Hippocampal formation (tissue), 2 donors: ENCODE measurements around the gene CELF4.

Experiments used
- DNase-seq, 2 donors: peaks; one replicate each; lab custom pipeline; 2025; lab: John Stamatoyannopoulos, UW

CELF4 gene

DNA sequence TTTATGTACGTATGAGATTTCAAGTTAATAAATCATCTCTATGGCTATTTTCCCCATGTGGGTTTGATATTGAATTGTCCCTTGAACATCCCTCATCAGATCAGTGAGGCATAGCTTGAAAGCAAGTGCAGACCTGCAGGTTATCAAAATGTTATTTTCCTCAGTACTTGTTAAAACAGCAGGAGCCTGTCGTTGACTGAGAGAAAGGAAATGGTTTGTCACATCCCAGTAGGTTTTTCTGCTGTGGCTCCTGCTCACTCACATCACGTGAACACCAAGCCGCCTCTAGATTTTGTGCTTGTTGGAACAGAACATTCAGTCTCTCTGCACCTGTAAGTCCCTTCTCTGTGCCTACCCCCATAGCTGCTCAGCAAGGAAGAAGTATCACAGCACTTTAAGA is 340.3 kb downstream of the CELF4 start:
- no peak for DNase-seq

- no peak for DNase-seq
These were observed 342.6 kb downstream of the CELF4 start for GRCh38 chr18:37222999-37223378.

DNA sequence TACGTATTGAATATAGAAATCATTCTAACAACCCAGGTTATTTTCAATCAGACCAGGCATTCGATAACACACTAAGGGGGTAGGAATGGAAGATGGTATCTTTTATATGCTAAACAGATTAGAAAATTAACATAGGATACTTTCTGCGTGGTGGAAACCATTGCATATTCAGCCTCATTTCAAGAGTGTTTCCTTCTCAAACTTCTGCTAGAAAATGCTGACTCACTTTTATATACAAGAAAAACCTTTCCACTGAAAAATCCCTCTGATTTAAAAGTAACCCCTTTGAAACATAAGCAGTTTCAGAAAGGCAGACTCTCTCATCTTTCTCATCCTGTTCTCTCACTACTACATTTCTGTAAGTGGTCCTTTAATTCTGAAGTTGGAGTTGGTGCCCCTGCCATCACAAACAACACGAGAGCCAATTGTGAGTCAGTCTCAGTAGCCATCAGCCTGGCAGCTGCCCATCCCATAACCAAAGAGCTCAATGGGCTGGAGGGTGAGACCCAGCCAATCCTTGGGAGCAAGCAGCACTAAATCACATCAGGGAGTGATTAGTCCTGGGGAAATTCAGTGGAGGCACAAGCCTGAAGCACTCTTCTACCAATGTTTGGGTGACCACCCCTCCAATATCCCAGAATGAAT is 343.1 kb downstream of the CELF4 start:
- DNase-seq: no peak

DNA sequence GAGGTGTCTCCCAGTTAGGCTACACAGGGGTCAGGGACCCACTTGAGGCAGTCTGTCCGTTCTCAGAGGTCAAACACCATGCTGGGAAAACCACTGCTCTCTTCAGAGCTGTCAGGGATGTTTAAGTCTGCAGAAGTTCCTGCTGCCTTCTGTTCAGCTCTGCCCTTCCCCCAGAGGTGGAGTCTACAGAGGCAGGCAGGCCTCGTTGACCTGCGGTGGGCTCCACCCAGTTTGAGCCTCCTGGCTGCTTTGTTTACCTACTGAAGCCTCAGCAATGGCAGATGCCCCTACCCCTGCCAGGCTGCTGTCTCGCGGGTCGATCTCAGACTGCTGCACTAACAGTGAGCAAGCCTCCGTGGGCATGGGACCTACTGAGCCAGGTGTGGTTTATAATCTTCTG is 346.3 kb downstream of the CELF4 start:
- DNase-seq: no peak

- DNase-seq: no peak
These were observed 347.5 kb downstream of the CELF4 start for GRCh38 chr18:37218022-37218590.

DNA sequence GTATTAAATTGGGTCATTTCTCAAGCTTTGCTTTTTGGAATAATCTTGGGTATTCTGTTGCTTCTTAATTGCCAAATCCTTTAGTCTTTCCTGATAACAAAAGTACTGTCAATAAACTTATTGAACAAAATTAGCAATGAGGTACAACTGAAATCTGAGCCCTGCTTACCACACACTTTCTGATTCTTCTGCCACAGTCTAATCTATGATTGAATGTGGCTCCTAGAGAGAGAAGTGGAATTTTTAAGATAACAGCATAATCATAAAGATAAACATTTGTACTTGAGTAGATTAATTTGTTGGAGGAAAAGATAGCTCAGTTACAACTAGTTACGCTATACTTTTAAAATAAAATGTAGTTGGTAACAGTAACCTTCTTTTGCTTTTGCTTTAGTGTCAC is 354.8 kb downstream of the CELF4 start:
- DNase-seq: no peak

DNA sequence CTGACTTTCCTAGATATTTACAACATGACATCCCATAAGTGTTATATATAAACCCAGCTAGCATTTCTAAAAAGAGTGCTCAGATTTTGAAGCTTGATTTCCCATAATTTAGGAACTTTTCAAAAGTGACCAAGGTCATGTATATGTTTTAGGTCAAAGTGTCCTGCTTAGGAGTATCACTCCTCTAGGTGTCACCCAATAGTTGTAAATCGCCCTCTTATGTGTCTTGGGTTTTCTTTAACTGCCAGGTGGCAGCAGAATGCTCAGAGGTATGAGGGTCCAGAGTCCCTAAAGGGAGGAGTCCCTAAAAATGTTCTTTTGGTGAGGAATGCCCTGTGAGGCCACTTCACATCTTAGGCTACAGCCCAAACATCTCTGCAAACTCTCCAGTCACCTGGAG is 358.3 kb downstream of the CELF4 start:
- DNase-seq: no peak

DNA sequence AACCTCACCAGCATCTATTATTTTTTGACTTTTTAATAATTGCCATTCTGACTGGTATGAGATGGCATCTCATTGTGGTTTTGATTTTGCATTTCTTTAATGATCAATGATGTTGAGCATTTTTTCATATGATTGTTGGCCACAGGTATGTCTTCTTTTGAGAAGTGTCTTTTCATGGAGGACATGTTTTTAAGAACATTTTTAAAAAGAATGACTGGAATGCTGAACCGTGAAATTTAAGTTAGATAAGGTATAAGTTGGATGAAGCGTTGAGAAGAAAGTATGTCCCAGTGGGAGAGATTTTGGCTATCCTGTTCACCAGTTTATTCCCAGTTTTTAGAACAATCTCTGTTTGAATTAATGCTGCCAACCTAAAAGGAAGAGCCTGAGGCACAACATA is 365.9 kb downstream of the CELF4 start:
- no peak for DNase-seq
